WI38 (cell line): ENCODE results near the gene PHACTR3.

Experiments used
- H3K4me3 ChIP-seq: 2 replicates; pipeline ENCODE4 v1.5.1; 2011; ENCODE audit warnings: low read depth, mild to moderate bottlenecking, control low read depth, low read length
- CTCF ChIP-seq: IDR thresholded peaks from 2 replicates; pipeline ENCODE4 v1.5.1; 2012; ENCODE audit warnings: low read depth, mild to moderate bottlenecking, control low read depth, low read length

Gene PHACTR3

GRCh38 chr20:59746155-59746554 lies 141.8 kb downstream of the PHACTR3 start:
- H3K4me3 ChIP-seq = no peak overlapping the region
- TF ChIP-seq CTCF = no peak

GRCh38 chr20:59747671-59748515 lies 143.6 kb downstream of the PHACTR3 start:
- no peak for TF ChIP-seq CTCF
- no peak overlapping the region for H3K4me3 ChIP-seq

GRCh38 chr20:59748619-59749191 lies 144.4 kb downstream of the PHACTR3 start:
- no peak overlapping the region for H3K4me3 ChIP-seq

GRCh38 chr20:59749301-59749700 lies 145.0 kb downstream of the PHACTR3 start:
- no peak overlapping the region for H3K4me3 ChIP-seq
- no peak for TF ChIP-seq CTCF

More at GRCh38 chr20:59748619-59749191, 144.4 kb downstream of the PHACTR3 start:
- TF ChIP-seq CTCF = no peak

GRCh38 chr20:59750209-59750840 lies 146.0 kb downstream of the PHACTR3 start:
- no peak for TF ChIP-seq CTCF
- H3K4me3 ChIP-seq = no peak overlapping the region

GRCh38 chr20:59751075-59751711 lies 146.9 kb downstream of the PHACTR3 start:
- no peak for TF ChIP-seq CTCF
- no peak overlapping the region for H3K4me3 ChIP-seq
